RWPE1 (cell line): ENCODE data around the gene TNS3.

Experiments
- CTCF ChIA-PET: fragments of 350-600 bp; sonication (Branson Sonifier 250); formaldehyde crosslinking; extraction: SDS; loops from one replicate; lab custom pipeline; 2021; lab: Yijun Ruan, JAX
- POLR2A ChIA-PET: fragments of 400-600 bp; formaldehyde crosslinking; extraction: SDS; loops from one replicate; lab custom pipeline; 2020; ENCODE audit warnings: antibody characterized with exemption; ENCODE audit not compliant: low non-redundant PET; lab: Yijun Ruan, JAX
- DNase-seq: peaks from one replicate; pipeline ENCODE4 v3.0.0; 2012; ENCODE audit warnings: low spot score
- H3K27ac ChIP-seq: fragments of 450-650 bp; 2 replicates; pipeline ENCODE4 v1.5.1; 2017
- CTCF ChIP-seq: fragments of 450-650 bp; conservative IDR thresholded peaks from 2 replicates; pipeline ENCODE4 v1.5.1; 2017; ENCODE audit warnings: low read depth, mild to moderate bottlenecking

The TNS3 gene

GRCh38 chr7:47520406-47520805, 61.5 kb downstream of the TNS3 start:
- no peak for TF ChIP-seq CTCF
- POLR2A ChIA-PET: no interaction called here
- H3K27ac ChIP-seq: peak overlapping the region; percentile 63
- CTCF ChIA-PET: no interaction called here
- no peak for DNase-seq

- DNase-seq: no peak
- TF ChIP-seq CTCF: no peak
- ChIA-PET POLR2A (no interaction called here), CTCF (no interaction called here)
- no peak overlapping the region for H3K27ac ChIP-seq
These were observed 63.1 kb downstream of the TNS3 start for GRCh38 chr7:47518827-47519226.

GRCh38 chr7:47517821-47518480, 64.0 kb downstream of the TNS3 start:
- no peak for DNase-seq
- POLR2A ChIA-PET: no interaction called here
- TF ChIP-seq CTCF: no peak
- H3K27ac ChIP-seq: no peak overlapping the region
- CTCF ChIA-PET: no interaction called here

- no peak for DNase-seq
- no peak overlapping the region for H3K27ac ChIP-seq
- ChIA-PET POLR2A (no interaction called here), CTCF (no interaction called here)
- no peak for TF ChIP-seq CTCF
These were observed 64.8 kb downstream of the TNS3 start for GRCh38 chr7:47516985-47517600.

GRCh38 chr7:47516386-47516785, 65.5 kb downstream of the TNS3 start:
- CTCF ChIA-PET: no interaction called here
- no peak overlapping the region for H3K27ac ChIP-seq
- no peak for TF ChIP-seq CTCF
- DNase-seq: no peak
- POLR2A ChIA-PET: no interaction called here

GRCh38 chr7:47515305-47515834, 66.5 kb downstream of the TNS3 start:
- CTCF ChIA-PET: no interaction called here
- POLR2A ChIA-PET: no interaction called here
- TF ChIP-seq CTCF: no peak
- H3K27ac ChIP-seq: no peak overlapping the region
- no peak for DNase-seq
